HepG2 (cell line): ENCODE measurements around the gene CDH13. TPM values are rescaled to one million over a fixed set of nuclear protein-coding genes. Genes with fewer than 3 reads are reported as not detected.

Source experiments
- ATAC-seq: fragments of 200-7000 bp; cut with Tn5 transposase; 3 replicates; pipeline ENCODE4 v1.9.1; 2020; ENCODE audit warnings: mild to moderate bottlenecking, moderate library complexity
- BruUV-seq: library from RNA; stranded (reverse); fragments of 400-500 nt; replicated peaks from 2 replicates; lab custom pipeline; 2021; lab: Mats Ljungman, UMichigan
- CTCF ChIA-PET: fragments of 300-600 bp; formaldehyde crosslinking; extraction: SDS; loops from one replicate; lab custom pipeline; 2021; ENCODE audit warnings: low total read pairs, inconsistent platforms, low intra/inter-chr PET ratio; lab: Yijun Ruan, JAX
- POLR2A ChIA-PET: fragments of 350-600 bp; sonication (Branson Sonifier 250); formaldehyde crosslinking; loops from one replicate; lab custom pipeline; 2020; ENCODE audit warnings: antibody characterized with exemption, inconsistent platforms; lab: Yijun Ruan, JAX
- DNase-seq: peaks from one replicate; pipeline ENCODE4 v3.0.0-alpha.2; 2015; ENCODE audit warnings: low spot score
- FAIRE-seq: peaks from 3 replicates; lab custom pipeline; 2011; peaks lifted over from hg19 to GRCh38; lab: Jason Lieb, UNC
- H2AFZ ChIP-seq: one replicate; pipeline ENCODE4 v1.6.1; 2011; ENCODE audit warnings: low read length, inconsistent platforms
- H3K27ac ChIP-seq: fragments of 300-600 bp; 3 replicates; pipeline ENCODE4 v1.8.0; 2011; ENCODE audit warnings: mixed run types, mild to moderate bottlenecking, mixed read lengths, low read length, inconsistent platforms; ENCODE audit not compliant: insufficient read depth; ENCODE audit errors: extremely low read length
- H3K27me3 ChIP-seq, 2 experiments: fragments of 200-600 bp in 1 of 2; 2 replicates in 1 of 2; 3 replicates in 1 of 2; pipeline versions ENCODE4 v1.6.0 to v1.8.0; 2011; ENCODE audit warnings: low read length in 2 of 2, mild to moderate bottlenecking in 2 of 2, moderate library complexity in 2 of 2, inconsistent platforms in 1 of 2; ENCODE audit not compliant: insufficient read depth in 2 of 2, control insufficient read depth in 1 of 2
- H3K36me3 ChIP-seq, 2 experiments: fragments of 200-600 bp in 1 of 2; replicated peaks in 1 of 2; 2 replicates in 1 of 2; 3 replicates in 1 of 2; pipeline versions ENCODE4 v1.5.1 to v1.8.0; 2011; ENCODE audit warnings: low read length in 2 of 2, inconsistent platforms in 1 of 2; ENCODE audit not compliant: insufficient read depth in 2 of 2, control insufficient read depth in 1 of 2
- H3K4me1 ChIP-seq: 2 replicates; pipeline ENCODE4 v1.5.1; 2012; ENCODE audit warnings: low read length, inconsistent platforms; ENCODE audit not compliant: insufficient read depth
- H3K4me2 ChIP-seq: 2 replicates; pipeline ENCODE4 v1.6.0; 2011; ENCODE audit warnings: low read depth, low read length, inconsistent platforms
- H3K4me3 ChIP-seq, 3 experiments: fragments of 200-600 bp in 1 of 3; sonication (generic), shearing (Covaris generic) in 1 of 3; replicated peaks in 1 of 3; 2 replicates each; pipeline ENCODE4 v1.5.1; 2011 to 2016; ENCODE audit warnings: low read length in 3 of 3, inconsistent platforms in 2 of 3, low read depth in 2 of 3, mild to moderate bottlenecking in 2 of 3, control low read depth in 1 of 3, mixed read lengths in 1 of 3; ENCODE audit not compliant: insufficient read depth in 1 of 3
- H3K79me2 ChIP-seq: one replicate; pipeline ENCODE4 v1.6.1; 2011; ENCODE audit warnings: low read length, inconsistent platforms; ENCODE audit not compliant: insufficient read depth
- H3K9ac ChIP-seq: 2 replicates; pipeline ENCODE4 v1.6.0; 2011; ENCODE audit warnings: mild to moderate bottlenecking, low read depth, low read length, inconsistent platforms; ENCODE audit not compliant: insufficient read depth
- H3K9me3 ChIP-seq: 2 replicates; pipeline ENCODE4 v1.5.1; 2012; ENCODE audit warnings: mild to moderate bottlenecking, low read length
- H4K20me1 ChIP-seq: 2 replicates; pipeline ENCODE4 v1.6.0; 2011; ENCODE audit warnings: inconsistent platforms, mild to moderate bottlenecking, low read length, moderate library complexity; ENCODE audit not compliant: insufficient read depth
- CAMTA2 ChIP-seq: sonication (generic); formaldehyde crosslinking; IDR thresholded peaks from 2 replicates; pipeline ENCODE4 v1.4.0; 2020; ENCODE audit warnings: mild to moderate bottlenecking, missing genetic modification reagents, borderline replicate concordance
- CHD4 ChIP-seq: fragments of 200-600 bp; sonication (generic); IDR thresholded peaks from 2 replicates; pipeline ENCODE4 v1.7.0; 2017; ENCODE audit warnings: mild to moderate bottlenecking, low read length, borderline replicate concordance
- DPF2 ChIP-seq: sonication (generic); formaldehyde crosslinking; IDR thresholded peaks from 2 replicates; pipeline ENCODE4 v1.4.0; 2020; ENCODE audit warnings: mild to moderate bottlenecking, low read depth, missing genetic modification reagents, borderline replicate concordance
- ISX ChIP-seq: sonication (generic); formaldehyde crosslinking; conservative IDR thresholded peaks from 2 replicates; pipeline ENCODE4 v1.5.0; 2020; ENCODE audit warnings: missing genetic modification reagents
- NFIC ChIP-seq: IDR thresholded peaks from 2 replicates; pipeline ENCODE4 v1.6.1; 2012; ENCODE audit warnings: mild to moderate bottlenecking, low read length, inconsistent platforms
- SYNCRIP ChIP-seq: fragments of 200-400 bp; formaldehyde crosslinking; IDR thresholded peaks from 2 replicates; pipeline ENCODE4 v1.6.1; 2018; ENCODE audit warnings: mild to moderate bottlenecking, low read depth, low read length; ENCODE audit not compliant: insufficient read depth
- ZNF282 ChIP-seq: fragments of 450-650 bp; IDR thresholded peaks from 2 replicates; pipeline ENCODE4 v1.6.1; 2018; ENCODE audit not compliant: partially characterized antibody
- ZNF557 ChIP-seq: sonication (generic); formaldehyde crosslinking; IDR thresholded peaks from 2 replicates; pipeline ENCODE4 v1.4.0; 2020; ENCODE audit warnings: missing genetic modification reagents
- WGBS: methylation state at CpG from one replicate; pipeline ENCODE4 v1.1.6; 2017; ENCODE audit warnings: low lambda C conversion rate; 5-methylcytosine and 5-hydroxymethylcytosine counted together
- in situ Hi-C: cut with HindIII; loops from 2 replicates; pipeline ENCODE4 v1.10.0; 2017; ENCODE audit warnings: low pct_unique_long_range_greater_than_20kb; ENCODE audit not compliant: extremely low pct_ligation_motif_present
- intact Hi-C: fragments of 100-400 bp; cut with micrococcal nuclease; formaldehyde crosslinking; loops from one replicate; pipeline ENCODE4 v1.10.0; 2022; ENCODE audit not compliant: unreplicated experiment
- polyA plus RNA-seq, 8 experiments: library from polyadenylated mRNA; depleted of rRNA in 3 of 8; stranded (reverse) in 7 of 8; unstranded in 1 of 8; fragments of >200 nt; fragmentation: Illumina TruSeq in 4 of 8; extraction: Trizol in 4 of 8; gene quantifications; 2 replicates each; pipeline versions ENCODE4 v1.2.1 to v1.2.3, GENCODE V29; 2011 to 2016; ENCODE audit warnings: low read depth in 4 of 8, missing spikeins in 1 of 8, mixed read lengths in 1 of 8; ENCODE audit not compliant: insufficient read depth in 1 of 8
- total RNA-seq, 5 experiments: library from RNA; depleted of rRNA; stranded (reverse); fragments of >200 nt; fragmentation: Illumina TruSeq; extraction: Trizol; gene quantifications; 2 replicates each; pipeline ENCODE4 v1.2.3, GENCODE V29; 2016; ENCODE audit warnings: low read depth in 1 of 5
- TF ChIP-seq, protein P1 (sequence below), 2 experiments: sonication (generic) in 1 of 2; formaldehyde crosslinking in 1 of 2; IDR thresholded peaks; 2 replicates each; pipeline versions ENCODE4 v1.6.1 to v1.9.0; 2014 to 2022; ENCODE audit warnings: antibody characterized with exemption in 1 of 2, borderline replicate concordance in 1 of 2, inconsistent platforms in 1 of 2, low read depth in 1 of 2, missing genetic modification reagents in 1 of 2
- TF ChIP-seq, protein P2 (sequence below): sonication (generic); formaldehyde crosslinking; IDR thresholded peaks from 2 replicates; pipeline ENCODE4 v1.8.1; 2022; ENCODE audit warnings: low read depth, mild to moderate bottlenecking, missing genetic modification reagents
- TF ChIP-seq, protein P3 (sequence below): sonication (generic); IDR thresholded peaks from 2 replicates; pipeline ENCODE4 v1.6.1; 2016; ENCODE audit warnings: low read depth, borderline replicate concordance
- TF ChIP-seq, protein P4 (sequence below): IDR thresholded peaks from 2 replicates; pipeline ENCODE4 v1.6.1; 2018; ENCODE audit warnings: missing genetic modification reagents, mild to moderate bottlenecking, missing compliant biosample characterization

The CDH13 gene
- total and polyA plus RNA-seq, 2 of the 13 experiments (the other 11 are each of a cell fraction or from before 2014, with no cell fraction given): not detected

DNA sequence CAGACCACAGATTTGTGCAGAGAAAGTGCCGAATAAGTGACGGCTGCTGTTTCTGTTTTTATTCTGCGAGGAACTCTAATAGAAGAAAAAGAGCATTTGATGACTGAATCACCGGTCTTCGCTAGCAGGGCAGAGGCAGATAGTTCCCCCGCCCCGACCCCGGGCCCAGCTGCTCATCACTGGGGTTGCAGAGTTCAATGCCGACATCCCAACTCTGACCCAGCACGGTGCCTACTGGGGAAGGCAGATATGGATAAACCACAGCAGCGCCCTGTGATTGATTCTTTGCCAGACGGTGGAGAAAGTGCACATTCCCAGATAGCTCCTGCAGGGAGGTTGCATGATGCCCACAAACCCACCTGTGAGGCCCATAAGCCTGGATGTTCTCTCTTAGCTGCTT is 823.1 kb downstream of the CDH13 start (continued):
- TF ChIP-seq, protein P1, sequence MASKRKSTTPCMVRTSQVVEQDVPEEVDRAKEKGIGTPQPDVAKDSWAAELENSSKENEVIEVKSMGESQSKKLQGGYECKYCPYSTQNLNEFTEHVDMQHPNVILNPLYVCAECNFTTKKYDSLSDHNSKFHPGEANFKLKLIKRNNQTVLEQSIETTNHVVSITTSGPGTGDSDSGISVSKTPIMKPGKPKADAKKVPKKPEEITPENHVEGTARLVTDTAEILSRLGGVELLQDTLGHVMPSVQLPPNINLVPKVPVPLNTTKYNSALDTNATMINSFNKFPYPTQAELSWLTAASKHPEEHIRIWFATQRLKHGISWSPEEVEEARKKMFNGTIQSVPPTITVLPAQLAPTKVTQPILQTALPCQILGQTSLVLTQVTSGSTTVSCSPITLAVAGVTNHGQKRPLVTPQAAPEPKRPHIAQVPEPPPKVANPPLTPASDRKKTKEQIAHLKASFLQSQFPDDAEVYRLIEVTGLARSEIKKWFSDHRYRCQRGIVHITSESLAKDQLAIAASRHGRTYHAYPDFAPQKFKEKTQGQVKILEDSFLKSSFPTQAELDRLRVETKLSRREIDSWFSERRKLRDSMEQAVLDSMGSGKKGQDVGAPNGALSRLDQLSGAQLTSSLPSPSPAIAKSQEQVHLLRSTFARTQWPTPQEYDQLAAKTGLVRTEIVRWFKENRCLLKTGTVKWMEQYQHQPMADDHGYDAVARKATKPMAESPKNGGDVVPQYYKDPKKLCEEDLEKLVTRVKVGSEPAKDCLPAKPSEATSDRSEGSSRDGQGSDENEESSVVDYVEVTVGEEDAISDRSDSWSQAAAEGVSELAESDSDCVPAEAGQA (IDR thresholded peaks at IDR 0.05; ENCODE audit: low read depth): no peak
- TF ChIP-seq, protein P1 (CRISPR knock-in tag; IDR thresholded peaks at IDR 0.05; ENCODE audit: borderline replicate concordance): no peak
- TF ChIP-seq DPF2 (CRISPR knock-in tag): no peak
- no peak for TF ChIP-seq ISX (CRISPR knock-in tag)
- no peak for TF ChIP-seq ZNF557 (CRISPR knock-in tag)
- TF ChIP-seq, all 625 proteins: peak for 0

DNA sequence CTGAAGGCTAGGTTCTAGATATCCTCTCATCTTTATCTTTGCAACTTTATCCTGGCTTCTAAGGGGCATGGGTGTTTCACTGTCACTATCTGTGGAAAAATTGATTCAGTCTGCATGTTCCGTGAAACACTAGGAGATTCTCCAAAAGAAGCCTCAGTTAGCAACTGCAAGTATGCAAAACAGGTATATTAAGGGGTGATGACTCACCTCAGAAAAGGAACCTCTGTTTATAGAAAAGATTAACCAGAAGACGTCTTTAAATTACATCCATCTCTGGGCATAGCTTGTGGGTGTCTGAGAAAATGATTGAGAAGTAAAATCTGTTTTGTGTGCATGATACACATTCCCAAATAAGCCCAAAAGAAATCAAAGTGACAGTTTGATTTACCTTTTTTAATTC is 827.2 kb downstream of the CDH13 start:
- in situ Hi-C loops: no loop called here
- H3K27me3 ChIP-seq: peaks cover 0 to 21% of the 10 kb centered on the region in 2 experiments; a peak in 2 of 5 replicates
- no peak overlapping the region for H3K4me2 ChIP-seq
- intact Hi-C loops: no loop called here
- BruUV-seq: no TSS peak
- no peak for TF ChIP-seq CHD4
- TF ChIP-seq CAMTA2 (CRISPR knock-in tag): no peak
- TF ChIP-seq ZNF282: no peak
- no peak for TF ChIP-seq NFIC
- TF ChIP-seq, protein P2, sequence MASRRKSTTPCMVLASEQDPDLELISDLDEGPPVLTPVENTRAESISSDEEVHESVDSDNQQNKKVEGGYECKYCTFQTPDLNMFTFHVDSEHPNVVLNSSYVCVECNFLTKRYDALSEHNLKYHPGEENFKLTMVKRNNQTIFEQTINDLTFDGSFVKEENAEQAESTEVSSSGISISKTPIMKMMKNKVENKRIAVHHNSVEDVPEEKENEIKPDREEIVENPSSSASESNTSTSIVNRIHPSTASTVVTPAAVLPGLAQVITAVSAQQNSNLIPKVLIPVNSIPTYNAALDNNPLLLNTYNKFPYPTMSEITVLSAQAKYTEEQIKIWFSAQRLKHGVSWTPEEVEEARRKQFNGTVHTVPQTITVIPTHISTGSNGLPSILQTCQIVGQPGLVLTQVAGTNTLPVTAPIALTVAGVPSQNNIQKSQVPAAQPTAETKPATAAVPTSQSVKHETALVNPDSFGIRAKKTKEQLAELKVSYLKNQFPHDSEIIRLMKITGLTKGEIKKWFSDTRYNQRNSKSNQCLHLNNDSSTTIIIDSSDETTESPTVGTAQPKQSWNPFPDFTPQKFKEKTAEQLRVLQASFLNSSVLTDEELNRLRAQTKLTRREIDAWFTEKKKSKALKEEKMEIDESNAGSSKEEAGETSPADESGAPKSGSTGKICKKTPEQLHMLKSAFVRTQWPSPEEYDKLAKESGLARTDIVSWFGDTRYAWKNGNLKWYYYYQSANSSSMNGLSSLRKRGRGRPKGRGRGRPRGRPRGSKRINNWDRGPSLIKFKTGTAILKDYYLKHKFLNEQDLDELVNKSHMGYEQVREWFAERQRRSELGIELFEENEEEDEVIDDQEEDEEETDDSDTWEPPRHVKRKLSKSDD (CRISPR knock-in tag): no peak
- TF ChIP-seq, protein P3, sequence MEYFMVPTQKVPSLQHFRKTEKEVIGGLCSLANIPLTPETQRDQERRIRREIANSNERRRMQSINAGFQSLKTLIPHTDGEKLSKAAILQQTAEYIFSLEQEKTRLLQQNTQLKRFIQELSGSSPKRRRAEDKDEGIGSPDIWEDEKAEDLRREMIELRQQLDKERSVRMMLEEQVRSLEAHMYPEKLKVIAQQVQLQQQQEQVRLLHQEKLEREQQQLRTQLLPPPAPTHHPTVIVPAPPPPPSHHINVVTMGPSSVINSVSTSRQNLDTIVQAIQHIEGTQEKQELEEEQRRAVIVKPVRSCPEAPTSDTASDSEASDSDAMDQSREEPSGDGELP: no peak
- TF ChIP-seq, protein P4, sequence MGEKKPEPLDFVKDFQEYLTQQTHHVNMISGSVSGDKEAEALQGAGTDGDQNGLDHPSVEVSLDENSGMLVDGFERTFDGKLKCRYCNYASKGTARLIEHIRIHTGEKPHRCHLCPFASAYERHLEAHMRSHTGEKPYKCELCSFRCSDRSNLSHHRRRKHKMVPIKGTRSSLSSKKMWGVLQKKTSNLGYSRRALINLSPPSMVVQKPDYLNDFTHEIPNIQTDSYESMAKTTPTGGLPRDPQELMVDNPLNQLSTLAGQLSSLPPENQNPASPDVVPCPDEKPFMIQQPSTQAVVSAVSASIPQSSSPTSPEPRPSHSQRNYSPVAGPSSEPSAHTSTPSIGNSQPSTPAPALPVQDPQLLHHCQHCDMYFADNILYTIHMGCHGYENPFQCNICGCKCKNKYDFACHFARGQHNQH (CRISPR knock-in tag): no peak
- no peak for TF ChIP-seq SYNCRIP
- no peaks in the 10 kb centered on the region for H3K36me3 ChIP-seq
- ChIA-PET POLR2A (no interaction called here), CTCF (no interaction called here)
- no peak overlapping the region for H2AFZ ChIP-seq
- 0% methylated on average over 2 of the region's 2 CpGs for WGBS
- DNase-seq: no peak
- H3K9me3 ChIP-seq: no peaks in the 10 kb centered on the region
- ATAC-seq: no peak
- H3K9ac ChIP-seq: no peak overlapping the region
- no peaks in the 10 kb centered on the region for H4K20me1 ChIP-seq
- no peaks in the 10 kb centered on the region for H3K79me2 ChIP-seq
- no peaks in the 10 kb centered on the region for H3K4me1 ChIP-seq
- H3K27ac ChIP-seq: no peak overlapping the region
- no peak overlapping the region for H3K4me3 ChIP-seq
- no peak for FAIRE-seq
